ENCODE measurements around the gene ECHS1. TPM values are rescaled to one million over a fixed set of nuclear protein-coding genes. Genes with fewer than 3 reads are reported as not detected.

The ECHS1 gene
- total RNA-seq, 2 experiments from 2014 or later, result 46.2 to 48.3 TPM

- Histone ChIP-seq H3K9me2 (ENCODE audit: insufficient read depth, low read length) (no peaks in the 10 kb centered on the region), H3K36me3 (ENCODE audit: insufficient read depth, low read length) (peaks cover 25% of the 10 kb centered on the region), H2AFZ (ENCODE audit: low read length) (no peak overlapping the region), H3K27ac (ENCODE audit: low read depth, low read length, poor library complexity, severe bottlenecking) (no peak overlapping the region), H3K4me2 (ENCODE audit: low read length) (no peak overlapping the region), H3K9me3 (ENCODE audit: low read length) (no peaks in the 10 kb centered on the region), H3K4me1 (ENCODE audit: insufficient read depth, low read length, poor library complexity, severe bottlenecking) (no peaks in the 10 kb centered on the region), H3K4me3 (ENCODE audit: low read depth, low read length, poor library complexity, severe bottlenecking) (no peak overlapping the region), H4K20me1 (ENCODE audit: insufficient read depth, low read length) (no peaks in the 10 kb centered on the region), H3K79me2 (ENCODE audit: insufficient read depth, low read depth, low read length) (no peaks in the 10 kb centered on the region)
- CTCF ChIA-PET (ENCODE audit: unreplicated experiment), result no interaction called here
- no peak for DNase-seq (ENCODE audit: low spot score)
- BruUV-seq (replicated peaks), result no TSS peak
- POLR2A ChIA-PET, result interaction anchor here (0.6 kb wide), 1 partner anchor 41 kb away, joined by 3 read pairs; no protein-coding TSS in a partner anchor
- TF ChIP-seq CTCF (conservative IDR thresholded peaks at IDR 0.05; ENCODE audit: low read length), result no peak
- no peak for TF ChIP-seq EZH2phosphoT487 (IDR thresholded peaks at IDR 0.05; ENCODE audit: borderline replicate concordance, low read depth, low read length)
- intact Hi-C loops (cut with micrococcal nuclease; ENCODE audit: unreplicated experiment), result no loop called here
Measured at GRCh38 chr10:133364645-133365431, 8.3 kb downstream of the ECHS1 start.

- Histone ChIP-seq H3K27ac (ENCODE audit: low read depth, low read length, poor library complexity, severe bottlenecking) (no peak overlapping the region), H3K4me1 (ENCODE audit: insufficient read depth, low read length, poor library complexity, severe bottlenecking) (no peaks in the 10 kb centered on the region), H4K20me1 (ENCODE audit: insufficient read depth, low read length) (no peaks in the 10 kb centered on the region), H3K9me2 (ENCODE audit: insufficient read depth, low read length) (no peaks in the 10 kb centered on the region), H3K79me2 (ENCODE audit: insufficient read depth, low read depth, low read length) (no peaks in the 10 kb centered on the region), H2AFZ (ENCODE audit: low read length) (no peak overlapping the region), H3K9me3 (ENCODE audit: low read length) (no peaks in the 10 kb centered on the region), H3K4me2 (ENCODE audit: low read length) (no peak overlapping the region), H3K36me3 (ENCODE audit: insufficient read depth, low read length) (peaks cover 20% of the 10 kb centered on the region), H3K4me3 (ENCODE audit: low read depth, low read length, poor library complexity, severe bottlenecking) (no peak overlapping the region)
- TF ChIP-seq CTCF (conservative IDR thresholded peaks at IDR 0.05; ENCODE audit: low read length) (no peak), EZH2phosphoT487 (IDR thresholded peaks at IDR 0.05; ENCODE audit: borderline replicate concordance, low read depth, low read length) (no peak)
- intact Hi-C loops (cut with micrococcal nuclease; ENCODE audit: unreplicated experiment), result no loop called here
- no peak for DNase-seq (ENCODE audit: low spot score)
- ChIA-PET CTCF (ENCODE audit: unreplicated experiment) (no interaction called here), POLR2A (no interaction called here)
- no TSS peak for BruUV-seq (replicated peaks)
Measured at GRCh38 chr10:133362846-133363245, 10.3 kb downstream of the ECHS1 start.

GRCh38 chr10:133361773-133362441 is 11.2 kb downstream of the ECHS1 start:
- intact Hi-C loops (cut with micrococcal nuclease; ENCODE audit: unreplicated experiment), result no loop called here
- no peaks in the 10 kb centered on the region for H4K20me1 ChIP-seq (ENCODE audit: insufficient read depth, low read length)
- no peak overlapping the region for H2AFZ ChIP-seq (ENCODE audit: low read length)
- peaks cover 20% of the 10 kb centered on the region for H3K36me3 ChIP-seq (ENCODE audit: insufficient read depth, low read length)
- no peak overlapping the region for H3K4me3 ChIP-seq (ENCODE audit: low read depth, low read length, poor library complexity, severe bottlenecking)
- no TSS peak for BruUV-seq (replicated peaks)
- no peak for DNase-seq (ENCODE audit: low spot score)
- H3K4me1 ChIP-seq (ENCODE audit: insufficient read depth, low read length, poor library complexity, severe bottlenecking), result peaks cover 3% of the 10 kb centered on the region
- ChIA-PET CTCF (ENCODE audit: unreplicated experiment) (no interaction called here), POLR2A (interaction anchor here (1.1 kb wide), 1 partner anchor 29 kb away, joined by 3 read pairs; no protein-coding TSS in a partner anchor)
- no peaks in the 10 kb centered on the region for H3K79me2 ChIP-seq (ENCODE audit: insufficient read depth, low read depth, low read length)
- H3K9me2 ChIP-seq (ENCODE audit: insufficient read depth, low read length), result no peaks in the 10 kb centered on the region
- no peak overlapping the region for H3K4me2 ChIP-seq (ENCODE audit: low read length)
- no peaks in the 10 kb centered on the region for H3K9me3 ChIP-seq (ENCODE audit: low read length)
- TF ChIP-seq CTCF (conservative IDR thresholded peaks at IDR 0.05; ENCODE audit: low read length), result no peak
- H3K27ac ChIP-seq (ENCODE audit: low read depth, low read length, poor library complexity, severe bottlenecking), result no peak overlapping the region
